Astrocyte of the cerebellum (primary cell): ENCODE results near the gene IRS2.
"Not testable (repeated sequence)": the region's sequence is repeated elsewhere in the genome, so short reads cannot be mapped to it uniquely, and the experiment has no call there.

Source experiments
- DNase-seq: peaks from one replicate; pipeline ENCODE4 v3.0.0-alpha.2; 2011; ENCODE audit warnings: low read depth
- H3K4me3 ChIP-seq: 2 replicates; pipeline ENCODE4 v1.5.1; 2011; ENCODE audit warnings: mild to moderate bottlenecking, low read depth, low read length, moderate library complexity
- in situ Hi-C: cut with HindIII; loops from 2 replicates; pipeline ENCODE4 v1.10.0; 2017; ENCODE audit warnings: low sequenced_read_pairs
- TF ChIP-seq, protein P1 (sequence below): IDR thresholded peaks from 2 replicates; pipeline ENCODE4 v1.5.1; 2012; ENCODE audit warnings: low read length, low read depth, moderate library complexity, mild to moderate bottlenecking; ENCODE audit errors: missing control alignments

Gene IRS2, protein sequence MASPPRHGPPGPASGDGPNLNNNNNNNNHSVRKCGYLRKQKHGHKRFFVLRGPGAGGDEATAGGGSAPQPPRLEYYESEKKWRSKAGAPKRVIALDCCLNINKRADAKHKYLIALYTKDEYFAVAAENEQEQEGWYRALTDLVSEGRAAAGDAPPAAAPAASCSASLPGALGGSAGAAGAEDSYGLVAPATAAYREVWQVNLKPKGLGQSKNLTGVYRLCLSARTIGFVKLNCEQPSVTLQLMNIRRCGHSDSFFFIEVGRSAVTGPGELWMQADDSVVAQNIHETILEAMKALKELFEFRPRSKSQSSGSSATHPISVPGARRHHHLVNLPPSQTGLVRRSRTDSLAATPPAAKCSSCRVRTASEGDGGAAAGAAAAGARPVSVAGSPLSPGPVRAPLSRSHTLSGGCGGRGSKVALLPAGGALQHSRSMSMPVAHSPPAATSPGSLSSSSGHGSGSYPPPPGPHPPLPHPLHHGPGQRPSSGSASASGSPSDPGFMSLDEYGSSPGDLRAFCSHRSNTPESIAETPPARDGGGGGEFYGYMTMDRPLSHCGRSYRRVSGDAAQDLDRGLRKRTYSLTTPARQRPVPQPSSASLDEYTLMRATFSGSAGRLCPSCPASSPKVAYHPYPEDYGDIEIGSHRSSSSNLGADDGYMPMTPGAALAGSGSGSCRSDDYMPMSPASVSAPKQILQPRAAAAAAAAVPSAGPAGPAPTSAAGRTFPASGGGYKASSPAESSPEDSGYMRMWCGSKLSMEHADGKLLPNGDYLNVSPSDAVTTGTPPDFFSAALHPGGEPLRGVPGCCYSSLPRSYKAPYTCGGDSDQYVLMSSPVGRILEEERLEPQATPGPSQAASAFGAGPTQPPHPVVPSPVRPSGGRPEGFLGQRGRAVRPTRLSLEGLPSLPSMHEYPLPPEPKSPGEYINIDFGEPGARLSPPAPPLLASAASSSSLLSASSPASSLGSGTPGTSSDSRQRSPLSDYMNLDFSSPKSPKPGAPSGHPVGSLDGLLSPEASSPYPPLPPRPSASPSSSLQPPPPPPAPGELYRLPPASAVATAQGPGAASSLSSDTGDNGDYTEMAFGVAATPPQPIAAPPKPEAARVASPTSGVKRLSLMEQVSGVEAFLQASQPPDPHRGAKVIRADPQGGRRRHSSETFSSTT (N-terminal part only)

DNA sequence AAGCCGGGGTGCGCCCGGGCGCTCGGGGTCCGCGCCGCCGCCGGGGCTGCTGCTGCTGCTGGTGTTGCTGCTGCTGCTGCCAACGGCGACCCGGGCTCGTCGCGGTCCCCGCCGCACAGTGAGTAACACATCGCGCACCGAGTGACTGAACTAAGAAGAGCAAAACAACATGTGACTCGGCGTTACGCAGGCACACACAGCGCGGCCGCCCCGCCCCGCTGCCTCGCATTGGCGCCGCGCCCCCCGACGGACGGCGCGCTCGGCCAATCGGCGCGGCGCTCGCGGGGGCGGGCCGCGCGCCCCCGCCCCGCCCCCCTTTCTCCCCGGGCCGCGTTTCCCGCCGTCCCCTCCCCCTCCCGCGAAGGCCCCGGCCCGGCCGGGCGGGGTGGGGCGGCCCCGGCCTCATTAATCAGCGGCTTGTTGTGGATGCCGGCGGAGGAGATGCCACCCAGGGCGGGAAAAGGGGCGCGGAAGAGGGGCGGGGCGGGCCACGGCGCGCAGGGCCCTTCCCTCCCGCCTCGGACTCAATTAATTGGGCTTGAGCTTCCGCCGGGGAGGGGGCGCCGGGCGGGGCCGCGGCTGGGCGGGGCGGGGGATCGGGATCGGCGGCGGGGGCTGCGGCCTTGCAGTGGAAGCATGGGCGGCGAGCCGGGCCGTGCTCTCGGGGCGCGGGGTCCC is at the start of gene IRS2:
Gene IRS2, minus strand, starts transcription at position 127 of the 678 bp plus-strand sequence. CDS start 530 bp downstream, outside the sequence.
- peak; percentile 76 for DNase-seq

DNA sequence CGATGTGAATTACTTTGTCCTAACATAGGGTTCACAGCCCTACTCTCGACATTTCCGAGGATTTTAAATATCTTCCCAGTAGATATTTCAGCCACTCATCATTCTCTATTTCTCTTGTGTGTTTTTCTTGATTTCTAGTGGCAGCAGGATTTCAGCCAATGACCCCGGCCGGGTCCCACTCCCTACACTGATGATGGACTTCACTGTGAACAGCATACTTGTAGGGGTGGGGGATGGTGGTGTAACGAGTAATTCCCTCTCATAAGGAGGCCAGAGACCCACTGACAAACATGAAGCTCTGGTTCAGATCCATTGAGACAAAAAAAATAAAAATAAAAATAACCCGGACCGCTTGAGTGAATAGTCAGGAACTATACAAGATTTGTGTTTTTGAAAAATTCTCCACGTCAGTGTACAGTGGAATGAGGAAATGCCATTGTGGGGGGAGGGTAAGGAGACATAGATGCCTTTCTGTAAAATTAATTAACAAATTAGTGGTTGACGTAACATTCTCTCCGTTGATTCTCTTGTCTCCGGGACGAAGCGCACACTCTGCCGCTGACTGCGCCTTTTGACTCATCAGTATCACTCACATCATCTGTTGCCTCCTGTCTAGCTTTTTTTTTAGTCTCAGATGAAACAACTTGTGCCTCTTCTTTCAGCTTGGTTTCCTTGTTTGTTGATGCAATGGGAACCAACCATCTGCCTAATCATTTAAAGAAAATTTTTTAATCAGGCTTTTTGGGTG is 48.8 kb upstream of the IRS2 start:
- no peak overlapping the region for H3K4me3 ChIP-seq
- no peak for DNase-seq
- in situ Hi-C loops = no loop called here
- TF ChIP-seq, protein P1, sequence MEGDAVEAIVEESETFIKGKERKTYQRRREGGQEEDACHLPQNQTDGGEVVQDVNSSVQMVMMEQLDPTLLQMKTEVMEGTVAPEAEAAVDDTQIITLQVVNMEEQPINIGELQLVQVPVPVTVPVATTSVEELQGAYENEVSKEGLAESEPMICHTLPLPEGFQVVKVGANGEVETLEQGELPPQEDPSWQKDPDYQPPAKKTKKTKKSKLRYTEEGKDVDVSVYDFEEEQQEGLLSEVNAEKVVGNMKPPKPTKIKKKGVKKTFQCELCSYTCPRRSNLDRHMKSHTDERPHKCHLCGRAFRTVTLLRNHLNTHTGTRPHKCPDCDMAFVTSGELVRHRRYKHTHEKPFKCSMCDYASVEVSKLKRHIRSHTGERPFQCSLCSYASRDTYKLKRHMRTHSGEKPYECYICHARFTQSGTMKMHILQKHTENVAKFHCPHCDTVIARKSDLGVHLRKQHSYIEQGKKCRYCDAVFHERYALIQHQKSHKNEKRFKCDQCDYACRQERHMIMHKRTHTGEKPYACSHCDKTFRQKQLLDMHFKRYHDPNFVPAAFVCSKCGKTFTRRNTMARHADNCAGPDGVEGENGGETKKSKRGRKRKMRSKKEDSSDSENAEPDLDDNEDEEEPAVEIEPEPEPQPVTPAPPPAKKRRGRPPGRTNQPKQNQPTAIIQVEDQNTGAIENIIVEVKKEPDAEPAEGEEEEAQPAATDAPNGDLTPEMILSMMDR = no peak

More for the DNA sequence above, at the start of gene IRS2:
- in situ Hi-C loops = no loop called here
- TF ChIP-seq, protein P1 = no peak
- H3K4me3 ChIP-seq = peak within 1 kb of the TSS; percentile 77

DNA sequence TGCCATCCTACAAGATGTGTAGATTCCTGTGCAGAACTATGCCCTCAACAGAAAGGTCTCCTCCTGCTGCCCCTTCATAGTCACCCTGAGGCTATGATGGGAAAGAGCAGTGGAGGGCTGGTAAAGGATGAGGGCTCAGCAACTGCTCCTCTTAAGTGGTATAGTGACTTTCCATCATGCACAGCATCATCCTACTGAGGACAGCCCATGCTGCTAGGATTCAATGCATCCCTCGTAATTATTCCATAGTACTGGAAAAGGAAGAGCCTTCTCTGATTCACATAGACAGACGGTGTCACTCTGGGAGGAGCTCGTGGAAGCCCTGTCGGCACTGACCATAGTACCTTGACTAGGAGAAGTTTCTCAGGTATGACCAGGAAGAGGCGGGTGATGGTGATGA is 47.6 kb upstream of the IRS2 start:
- in situ Hi-C loops = no loop called here
- TF ChIP-seq, protein P1 = no peak
- H3K4me3 ChIP-seq = no peak overlapping the region
- no peak for DNase-seq

DNA sequence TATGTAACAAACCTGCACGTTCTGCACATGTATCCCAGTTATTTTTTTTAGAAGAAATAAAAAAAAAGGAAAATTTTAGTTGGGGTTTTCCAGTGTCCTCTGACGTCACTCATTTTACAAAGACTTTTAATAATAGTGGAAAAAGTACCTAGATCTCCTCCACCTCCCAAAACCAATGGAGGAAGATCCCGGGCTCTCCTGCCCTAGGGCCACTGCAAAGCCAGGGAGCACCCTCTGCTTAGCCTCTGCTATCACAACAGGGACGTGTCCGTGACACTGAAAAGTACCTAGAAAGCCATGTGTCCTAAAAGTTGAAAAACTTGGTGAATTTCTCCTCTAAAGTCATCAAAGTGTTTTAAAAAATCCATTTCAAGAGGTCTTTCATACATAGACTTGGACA is 46.7 kb upstream of the IRS2 start:
- DNase-seq = no peak
- in situ Hi-C loops = no loop called here
- no peak overlapping the region for H3K4me3 ChIP-seq
- TF ChIP-seq, protein P1 = no peak

DNA sequence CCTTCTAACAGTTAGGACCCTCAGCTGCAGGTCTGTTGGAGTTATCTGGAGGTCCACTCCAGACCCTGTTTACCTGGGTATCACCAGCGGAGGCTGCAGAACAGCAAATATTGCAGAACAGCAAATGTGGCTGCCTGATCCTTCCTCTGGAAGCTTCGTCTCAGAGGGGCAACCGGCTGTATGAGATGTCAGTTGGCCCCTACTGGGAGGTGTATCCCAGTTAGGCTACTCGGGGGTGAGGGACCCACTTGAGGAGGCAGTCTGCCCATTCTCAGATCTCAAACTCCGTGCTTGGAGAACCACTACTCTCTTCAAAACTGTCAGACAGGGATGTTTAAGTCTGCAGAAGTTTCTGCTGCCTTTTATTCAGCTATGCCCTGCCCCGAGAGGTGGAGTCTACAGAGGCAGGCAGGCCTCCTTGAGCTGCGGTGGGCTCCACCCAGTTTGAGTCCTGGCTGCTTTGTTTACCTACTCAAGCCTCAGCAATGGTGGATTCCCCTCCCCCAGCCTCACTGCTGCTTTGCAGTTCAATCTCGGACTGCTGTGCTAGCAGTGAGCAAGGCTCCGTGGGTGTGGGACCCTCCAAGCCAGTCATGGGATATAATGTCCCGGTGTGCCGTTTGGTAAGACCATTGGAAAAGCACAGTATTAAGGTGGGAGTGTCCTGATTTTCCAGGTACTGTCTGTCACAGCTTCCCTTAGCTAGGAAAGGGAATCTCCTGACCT is 42.4 kb upstream of the IRS2 start:
- in situ Hi-C loops, H3K4me3 ChIP-seq, DNase-seq: not testable (repeated sequence)

DNA sequence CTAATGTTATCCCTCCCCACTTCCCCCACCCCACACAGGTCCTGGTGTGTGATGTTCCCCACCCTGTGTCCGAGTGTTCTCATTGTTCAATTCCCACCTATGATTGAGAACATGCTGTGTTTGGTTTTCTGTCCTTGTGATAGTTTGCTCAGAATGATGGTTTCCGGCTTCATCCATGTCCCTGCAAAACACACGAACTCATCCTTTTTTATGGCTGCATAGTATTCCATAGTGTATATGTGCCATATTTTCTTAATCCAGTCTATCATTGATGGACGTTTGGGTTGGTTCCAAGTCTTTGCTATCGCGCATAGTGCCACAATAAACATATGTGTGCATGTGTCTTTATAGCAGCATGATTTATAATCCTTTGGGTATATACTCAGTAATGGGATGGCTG is 36.8 kb upstream of the IRS2 start:
- H3K4me3 ChIP-seq, DNase-seq, in situ Hi-C loops: not testable (repeated sequence)
